HAP-1 (cell line): ENCODE measurements around the gene TRIML2.

ENCODE experiments used
- DNase-seq, 2 experiments: peaks; one replicate each; pipeline ENCODE4 v3.0.0-alpha.2; 2016 to 2020; ENCODE audit warnings: low spot score in 2 of 2
- H3K27me3 ChIP-seq: fragments of 250-450 bp; sonication (Bioruptor Pico); 2 replicates; pipeline ENCODE4 v1.5.1; 2020; ENCODE audit warnings: low read depth, mild to moderate bottlenecking, moderate library complexity
- H3K36me3 ChIP-seq: fragments of 250-450 bp; sonication (Bioruptor Pico); replicated peaks from 2 replicates; pipeline ENCODE4 v1.5.1; 2020; ENCODE audit warnings: mild to moderate bottlenecking
- H3K4me1 ChIP-seq: fragments of 250-450 bp; sonication (Bioruptor Pico); 2 replicates; pipeline ENCODE4 v1.5.1; 2020; ENCODE audit warnings: mild to moderate bottlenecking
- H3K4me3 ChIP-seq: fragments of 250-450 bp; sonication (Bioruptor Pico); 2 replicates; pipeline ENCODE4 v1.5.1; 2020; ENCODE audit warnings: mild to moderate bottlenecking, moderate library complexity
- H3K9me3 ChIP-seq: fragments of 250-450 bp; sonication (Bioruptor Pico); 2 replicates; pipeline ENCODE4 v1.5.1; 2020; ENCODE audit warnings: mild to moderate bottlenecking, moderate library complexity
- in situ Hi-C: fragments of 300-500 bp; cut with MboI; formaldehyde crosslinking; loops from 3 replicates; pipeline ENCODE4 v1.14.3; 2020; ENCODE audit warnings: low sequenced_read_pairs, inconsistent platforms, mixed read lengths

TRIML2 gene

DNA sequence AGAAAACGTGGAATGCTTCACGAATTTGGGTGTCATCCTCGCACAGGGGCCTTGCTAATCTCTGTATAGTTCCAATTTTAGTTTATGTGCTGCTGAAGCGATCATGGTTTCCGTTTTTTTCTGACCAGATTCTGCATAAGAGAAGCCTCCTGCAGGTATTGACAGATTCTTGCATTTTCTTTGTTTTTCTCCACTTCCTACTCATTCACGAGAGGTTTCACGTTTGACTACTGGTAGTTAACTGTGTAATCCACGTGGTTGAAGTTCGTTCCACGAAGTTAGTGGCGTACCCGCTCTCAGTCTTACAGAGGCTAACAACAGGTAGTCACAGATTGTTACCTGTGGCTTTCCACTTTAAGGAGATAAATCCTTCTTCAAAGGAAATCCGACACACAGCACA, 12.1 kb upstream of the TRIML2 start:
- in situ Hi-C loops: no loop called here
- no peaks in the 10 kb centered on the region for H3K36me3 ChIP-seq
- H3K4me3 ChIP-seq: no peak overlapping the region
- no peaks in the 10 kb centered on the region for H3K9me3 ChIP-seq
- no peak for DNase-seq
- no peaks in the 10 kb centered on the region for H3K27me3 ChIP-seq
- H3K4me1 ChIP-seq: peaks cover 11% of the 10 kb centered on the region

DNA sequence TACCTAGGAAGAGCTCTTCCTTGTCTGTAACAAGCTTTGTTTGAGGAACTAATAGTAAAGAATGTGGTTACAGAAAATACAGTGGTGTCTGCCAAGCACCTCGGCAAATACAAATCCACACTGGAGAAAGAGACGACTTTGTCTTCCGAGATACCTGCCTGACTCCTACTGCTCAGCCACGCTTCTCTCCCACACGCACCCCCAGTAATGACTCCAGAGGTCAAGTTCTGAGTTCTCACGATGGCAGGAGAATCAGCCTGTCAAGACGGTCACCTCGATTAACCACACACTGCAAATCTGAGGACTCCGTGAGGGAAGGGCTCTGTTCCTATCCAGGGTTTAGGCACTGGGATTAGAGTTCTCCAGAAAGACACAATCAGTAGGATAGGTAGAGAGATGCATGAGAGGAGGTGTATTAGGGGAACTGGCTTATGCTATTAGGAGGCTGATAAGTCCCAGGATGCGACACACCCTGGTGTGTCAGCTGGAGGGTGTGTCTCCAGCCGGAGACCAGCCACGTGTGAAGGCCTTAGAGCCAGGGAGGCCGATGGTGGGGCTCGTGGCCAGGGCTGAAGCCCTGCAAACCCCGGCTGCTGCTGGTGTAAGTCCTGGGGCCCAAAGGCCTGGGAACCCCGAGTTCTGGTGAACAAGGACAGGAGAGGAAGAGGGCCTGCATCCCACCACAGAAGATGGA, 8.4 kb upstream of the TRIML2 start:
- H3K36me3 ChIP-seq: no peaks in the 10 kb centered on the region
- H3K9me3 ChIP-seq: no peaks in the 10 kb centered on the region
- DNase-seq: no peak
- H3K4me3 ChIP-seq: no peak overlapping the region
- in situ Hi-C loops: no loop called here
- no peaks in the 10 kb centered on the region for H3K27me3 ChIP-seq
- peaks cover 15% of the 10 kb centered on the region for H3K4me1 ChIP-seq

DNA sequence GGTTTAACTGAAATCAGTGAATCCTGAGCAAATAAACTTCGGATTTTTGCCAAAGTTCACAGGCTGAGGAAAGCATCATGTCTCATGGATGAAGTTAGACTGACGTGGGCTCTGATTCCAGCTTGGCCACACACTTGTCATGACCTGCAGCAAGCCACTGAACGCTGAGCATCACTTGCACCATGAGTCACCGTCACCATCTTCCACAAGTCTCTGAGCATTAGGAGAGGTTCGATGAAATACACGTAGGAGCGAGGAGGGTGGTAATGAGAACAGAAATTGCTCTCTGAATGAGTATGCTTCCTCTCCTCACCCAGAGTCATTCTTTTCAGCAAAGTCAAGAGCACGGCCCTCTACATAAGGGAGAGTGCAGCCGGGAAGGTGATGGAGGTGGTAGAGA, 3.8 kb upstream of the TRIML2 start:
- peaks cover 37% of the 10 kb centered on the region for H3K4me1 ChIP-seq
- H3K4me3 ChIP-seq: no peak overlapping the region
- DNase-seq: no peak
- H3K27me3 ChIP-seq: no peaks in the 10 kb centered on the region
- in situ Hi-C loops: no loop called here
- H3K9me3 ChIP-seq: no peaks in the 10 kb centered on the region
- H3K36me3 ChIP-seq: no peaks in the 10 kb centered on the region

DNA sequence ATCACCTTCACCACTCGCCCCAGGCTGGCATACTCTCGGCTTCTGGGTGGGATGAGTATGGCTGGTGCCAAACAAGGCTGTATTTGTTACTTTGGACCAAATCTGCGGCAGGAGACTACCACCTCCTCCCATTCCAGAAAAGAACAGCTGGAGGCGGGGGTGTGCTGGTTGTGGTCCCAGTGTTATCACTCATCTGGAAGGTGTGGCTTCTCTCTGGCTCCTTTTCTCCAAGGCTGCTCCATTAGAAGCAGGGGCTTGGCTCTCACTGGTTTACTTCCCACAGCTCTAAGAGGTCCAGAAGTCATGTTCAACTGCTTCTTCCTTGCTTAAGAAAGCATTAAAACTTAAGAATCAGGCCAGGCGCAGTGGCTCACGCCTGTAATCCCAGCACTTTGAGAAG, 2.6 kb upstream of the TRIML2 start:
- Histone ChIP-seq H3K4me3 (no peak overlapping the region), H3K9me3 (no peaks in the 10 kb centered on the region), H3K4me1 (peaks cover 39% of the 10 kb centered on the region), H3K36me3 (peaks cover 3% of the 10 kb centered on the region), H3K27me3 (no peaks in the 10 kb centered on the region)
- DNase-seq: no peak
- in situ Hi-C loops: no loop called here

DNA sequence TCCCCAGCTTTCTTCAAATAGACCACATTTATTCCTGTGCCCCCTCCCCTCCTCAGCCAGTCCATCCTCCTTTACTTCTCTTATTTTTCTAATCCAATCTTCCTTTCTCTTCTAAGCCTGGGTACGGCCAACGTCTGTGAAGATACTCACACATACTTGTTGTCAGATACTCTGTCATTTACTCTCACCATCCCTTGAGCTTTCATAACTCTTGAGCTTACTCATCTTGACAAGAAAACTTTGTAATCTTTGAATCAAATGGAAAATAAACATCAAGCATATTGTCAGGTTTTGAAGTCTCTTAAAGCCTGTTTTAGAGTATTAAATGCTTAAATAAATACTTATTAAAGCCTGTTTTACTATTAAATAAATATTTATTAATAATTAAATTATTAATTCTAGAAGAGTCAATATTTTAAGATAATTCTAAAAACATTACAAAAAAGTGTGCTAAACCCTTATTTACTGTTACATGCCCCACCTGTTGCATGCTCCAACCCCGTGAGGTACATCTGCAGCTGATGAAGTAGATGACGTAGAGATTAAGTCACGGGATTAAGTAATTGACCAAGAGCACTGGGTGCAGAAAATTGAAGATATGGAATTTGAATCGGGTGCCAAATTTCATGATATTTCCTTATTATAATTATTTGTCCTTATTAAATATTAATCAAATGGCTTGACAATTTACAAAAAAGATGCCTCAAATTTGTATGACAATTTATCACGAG, 1.5 kb upstream of the TRIML2 start:
- Histone ChIP-seq H3K36me3 (peaks cover 3% of the 10 kb centered on the region), H3K4me3 (no peak overlapping the region), H3K27me3 (no peaks in the 10 kb centered on the region), H3K9me3 (no peaks in the 10 kb centered on the region), H3K4me1 (peaks cover 36% of the 10 kb centered on the region)
- no peak for DNase-seq
- in situ Hi-C loops: no loop called here

DNA sequence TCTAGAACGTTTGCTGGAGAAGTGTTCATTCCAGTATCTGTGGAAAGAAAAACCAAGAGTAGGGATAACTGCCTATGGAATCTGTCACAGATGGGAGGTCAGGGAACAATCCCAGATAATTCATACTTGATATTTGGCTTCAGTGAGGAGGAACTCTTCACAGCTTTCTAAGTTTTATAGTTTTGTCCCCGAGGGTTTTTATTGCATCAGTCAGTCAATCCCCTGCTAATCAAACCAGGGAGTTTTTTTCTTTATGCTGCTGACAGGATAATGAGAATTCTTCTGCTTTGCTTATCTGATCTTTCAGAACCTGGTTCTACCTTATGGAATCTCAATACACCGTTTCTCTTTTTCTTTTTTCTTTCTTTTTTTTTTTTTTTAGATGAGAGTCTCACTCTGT, 633 bp upstream of the TRIML2 start:
- no peaks in the 10 kb centered on the region; the same call in 1 of the 2 replicates for H3K9me3 ChIP-seq
- peaks cover 4% of the 10 kb centered on the region for H3K36me3 ChIP-seq
- DNase-seq: peak in 1 of 2 experiments; percentile 21
- peaks cover 36% of the 10 kb centered on the region for H3K4me1 ChIP-seq
- in situ Hi-C loops: no loop called here
- no peak overlapping the region for H3K4me3 ChIP-seq
- H3K27me3 ChIP-seq: no peaks in the 10 kb centered on the region

DNA sequence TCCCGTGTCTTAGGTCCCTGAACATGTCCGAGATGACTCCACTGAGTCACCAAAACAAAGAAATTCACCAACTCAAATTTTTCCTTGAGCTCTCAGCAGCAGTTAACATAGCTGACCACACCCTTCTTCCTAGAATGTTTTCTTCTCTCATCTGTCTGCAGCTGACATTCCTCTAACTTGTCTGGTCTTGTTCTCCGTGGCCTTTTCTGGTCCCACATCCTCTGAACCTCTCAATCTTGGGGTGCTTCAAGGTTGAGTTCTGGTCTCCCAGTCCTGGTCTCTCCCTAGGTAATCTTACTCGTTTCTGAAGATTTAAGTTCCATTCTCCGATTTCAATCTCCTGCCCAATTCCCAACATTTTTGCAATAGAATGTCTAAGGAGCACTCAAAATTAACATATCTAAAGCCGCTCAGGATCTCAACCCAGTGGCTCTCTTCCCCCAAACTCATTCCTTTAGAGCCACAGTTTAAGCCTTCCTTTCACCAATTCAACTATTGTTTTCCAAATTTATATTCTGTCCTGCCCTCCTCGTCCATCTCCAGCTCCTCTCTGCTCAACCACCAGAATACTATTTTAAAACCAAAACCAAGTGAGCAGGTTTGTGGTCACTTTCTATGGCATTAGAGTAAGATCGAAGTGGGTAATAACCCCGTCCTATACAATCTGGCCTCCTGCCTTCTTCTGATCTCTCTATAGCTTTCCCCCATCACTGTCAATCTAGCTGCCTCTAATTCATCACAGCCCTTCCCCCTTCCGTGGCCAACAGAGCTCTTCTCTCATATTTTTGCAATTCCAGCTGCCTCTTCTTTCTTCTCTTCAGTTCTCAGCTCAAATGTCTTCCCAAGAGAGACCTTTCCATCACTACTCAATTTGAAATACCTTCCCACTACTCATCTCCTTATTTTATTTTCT, 1.2 kb downstream of the TRIML2 start:
- no peaks in the 10 kb centered on the region for H3K27me3 ChIP-seq
- H3K4me1 ChIP-seq: peaks cover 36% of the 10 kb centered on the region
- in situ Hi-C loops: no loop called here
- H3K9me3 ChIP-seq: no peaks in the 10 kb centered on the region; the same call in 1 of the 2 replicates
- H3K36me3 ChIP-seq: peaks cover 12% of the 10 kb centered on the region
- DNase-seq: peak; percentile 64 to 97
- peak overlapping the region; percentile 16 for H3K4me3 ChIP-seq

DNA sequence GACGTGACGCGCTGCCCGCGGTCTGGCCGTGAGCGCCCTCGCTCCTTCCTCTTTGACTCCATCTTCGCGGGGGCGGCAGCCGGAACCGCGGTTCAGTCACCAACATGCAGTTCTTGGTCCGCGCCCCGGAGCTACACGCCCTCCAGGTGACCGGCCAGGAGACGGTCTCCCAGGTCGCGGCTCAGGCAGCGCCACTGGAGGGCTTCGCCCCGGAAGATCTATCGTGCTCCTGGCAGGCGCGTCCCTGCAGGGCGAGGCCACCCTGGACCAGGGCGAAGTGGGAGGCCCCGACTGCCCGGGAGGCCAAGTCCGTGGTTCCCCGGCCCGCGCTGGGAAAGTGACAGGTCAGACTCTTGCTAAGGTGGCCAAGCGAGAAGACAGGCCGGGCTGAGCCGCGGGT, 2.9 kb downstream of the TRIML2 start:
- in situ Hi-C loops: no loop called here
- H3K9me3 ChIP-seq: no peaks in the 10 kb centered on the region; the same call in 1 of the 2 replicates
- no peaks in the 10 kb centered on the region for H3K27me3 ChIP-seq
- peaks cover 12% of the 10 kb centered on the region for H3K36me3 ChIP-seq
- peaks cover 32% of the 10 kb centered on the region for H3K4me1 ChIP-seq
- no peak overlapping the region for H3K4me3 ChIP-seq
- DNase-seq: no peak

DNA sequence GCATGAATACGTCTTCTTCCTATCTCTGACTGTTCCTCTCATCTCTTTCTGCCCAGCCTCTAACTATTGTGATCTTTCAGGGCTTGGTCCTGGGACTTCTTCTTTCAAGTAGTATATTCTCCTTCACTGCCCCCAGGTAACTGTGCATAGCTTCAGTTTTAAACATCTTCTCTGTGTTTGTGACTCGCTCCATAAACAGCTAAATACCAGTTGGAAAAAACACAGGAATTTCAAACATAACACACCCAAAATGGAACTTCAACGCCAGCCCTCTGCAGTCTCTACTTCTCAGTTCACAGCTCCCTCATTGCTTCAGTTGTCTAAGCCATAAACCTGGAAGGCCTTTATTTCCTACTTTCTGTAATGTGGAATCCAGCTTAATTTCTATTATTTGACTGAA, 16.6 kb downstream of the TRIML2 start:
- H3K9me3 ChIP-seq: no peaks in the 10 kb centered on the region
- DNase-seq: no peak
- H3K4me3 ChIP-seq: no peak overlapping the region
- in situ Hi-C loops: no loop called here
- no peaks in the 10 kb centered on the region for H3K4me1 ChIP-seq
- no peaks in the 10 kb centered on the region for H3K27me3 ChIP-seq
- H3K36me3 ChIP-seq: no peaks in the 10 kb centered on the region

DNA sequence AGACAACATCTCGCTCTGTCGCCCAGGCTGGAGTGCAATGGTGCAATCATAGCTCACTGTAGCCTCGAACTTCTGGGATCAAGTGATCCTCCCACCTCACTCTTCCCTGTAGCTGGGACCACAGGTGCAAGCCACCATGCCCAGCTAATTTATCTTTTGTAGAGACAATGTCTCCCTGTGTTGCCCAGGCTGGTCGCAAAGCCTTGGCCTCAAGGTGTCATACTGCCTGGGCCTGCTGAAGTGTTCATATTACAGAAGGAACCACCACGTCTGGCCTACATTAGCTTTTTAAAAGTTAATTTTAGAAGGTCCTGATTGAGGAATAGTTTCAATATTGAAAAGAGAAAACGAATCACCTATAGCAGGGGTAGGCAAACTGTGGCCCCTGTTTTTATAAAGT, 22.5 kb downstream of the TRIML2 start:
- in situ Hi-C loops: no loop called here
- no peaks in the 10 kb centered on the region for H3K27me3 ChIP-seq
- no peaks in the 10 kb centered on the region for H3K4me1 ChIP-seq

DNA sequence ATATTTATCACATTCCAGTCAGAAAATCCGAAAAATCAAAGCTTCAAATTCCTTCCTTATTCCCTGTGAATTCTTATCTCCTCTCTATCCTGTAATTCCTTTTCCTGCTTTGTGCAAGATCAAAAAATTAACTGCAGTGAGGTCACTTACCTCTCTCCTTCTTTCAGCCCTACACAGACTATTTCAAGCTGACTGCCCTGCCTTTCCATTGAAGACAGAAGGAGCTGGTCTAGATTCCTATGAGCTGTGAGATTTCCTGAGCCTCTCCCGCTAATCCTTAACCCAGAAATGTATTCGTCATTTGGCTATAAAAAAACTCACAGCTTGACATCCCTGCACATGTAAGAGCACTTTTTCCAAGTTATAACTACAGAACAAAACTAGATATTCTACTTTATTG, 26.6 kb downstream of the TRIML2 start:
- H3K4me3 ChIP-seq: no peak overlapping the region
- no peaks in the 10 kb centered on the region for H3K36me3 ChIP-seq
- no peaks in the 10 kb centered on the region for H3K9me3 ChIP-seq
- H3K4me1 ChIP-seq: no peaks in the 10 kb centered on the region
- no peak for DNase-seq
- in situ Hi-C loops: no loop called here
- no peaks in the 10 kb centered on the region for H3K27me3 ChIP-seq

More for the DNA sequence above, 22.5 kb downstream of the TRIML2 start:
- H3K9me3 ChIP-seq: no peaks in the 10 kb centered on the region
- H3K36me3 ChIP-seq: no peaks in the 10 kb centered on the region
- no peak overlapping the region for H3K4me3 ChIP-seq
- DNase-seq: no peak

DNA sequence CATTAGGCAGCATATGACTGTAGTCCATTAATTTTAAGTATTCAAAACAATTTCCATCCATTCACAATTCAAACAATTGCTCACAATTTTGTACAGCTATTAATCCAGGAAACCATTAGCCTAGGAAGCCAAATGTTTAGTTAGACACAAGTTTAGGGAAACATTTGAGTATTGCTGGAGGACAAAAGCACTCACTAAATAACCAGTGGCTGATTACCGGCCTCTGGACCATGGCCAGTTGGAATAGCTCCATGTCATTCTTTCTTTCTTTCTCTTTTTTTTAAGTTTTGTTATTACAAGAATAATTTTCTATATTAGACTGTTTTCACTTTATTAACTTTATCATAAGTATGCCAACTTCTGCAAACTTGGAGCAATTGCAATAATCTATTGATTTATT, 31.3 kb downstream of the TRIML2 start:
- Histone ChIP-seq H3K4me3 (no peak overlapping the region), H3K36me3 (no peaks in the 10 kb centered on the region), H3K27me3 (no peaks in the 10 kb centered on the region), H3K9me3 (no peaks in the 10 kb centered on the region), H3K4me1 (no peaks in the 10 kb centered on the region)
- in situ Hi-C loops: no loop called here
- no peak for DNase-seq

DNA sequence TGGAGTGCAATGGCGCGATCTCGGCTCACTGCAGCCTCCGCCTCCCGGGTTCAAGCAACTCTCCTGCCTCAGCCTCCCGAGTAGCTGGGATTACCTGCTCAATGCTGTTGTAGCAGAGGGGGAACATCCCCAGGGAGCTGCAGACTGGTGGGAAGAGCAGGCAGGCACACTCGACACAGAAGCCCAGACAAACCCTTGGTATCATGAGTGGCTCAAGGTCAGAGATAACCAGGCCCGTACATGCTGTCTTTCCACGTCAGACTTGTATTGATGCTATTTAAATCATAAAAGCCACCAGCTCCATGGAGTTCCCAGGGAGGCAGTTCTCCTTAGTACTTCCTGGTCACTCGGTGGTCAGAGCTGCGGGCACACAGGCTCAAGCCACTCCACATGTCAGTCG, 33.2 kb downstream of the TRIML2 start:
- Histone ChIP-seq H3K4me3 (no peak overlapping the region), H3K9me3 (no peaks in the 10 kb centered on the region), H3K27me3 (no peaks in the 10 kb centered on the region), H3K4me1 (no peaks in the 10 kb centered on the region), H3K36me3 (no peaks in the 10 kb centered on the region)
- in situ Hi-C loops: no loop called here
- no peak for DNase-seq

DNA sequence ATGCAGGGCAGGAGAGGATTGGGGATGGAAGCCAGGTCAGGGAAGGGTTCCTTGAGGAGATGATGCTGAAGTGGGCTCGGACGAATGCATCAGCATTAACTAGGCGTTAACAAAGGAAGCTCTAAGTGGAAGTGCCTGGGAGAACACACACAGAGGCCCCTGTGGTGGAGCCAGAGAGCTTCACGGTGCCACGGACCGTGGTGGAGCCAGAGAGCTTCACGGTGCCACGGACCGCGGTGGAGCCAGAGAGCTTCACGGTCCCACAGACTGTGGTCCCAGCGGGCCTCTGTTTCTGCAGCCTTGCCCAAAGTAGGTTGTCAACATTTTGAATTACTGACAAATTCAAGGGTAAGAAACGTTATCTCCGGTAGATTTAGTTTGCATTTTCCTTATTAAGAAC, 48.3 kb downstream of the TRIML2 start:
- no peak for DNase-seq
- Histone ChIP-seq H3K27me3 (no peaks in the 10 kb centered on the region), H3K9me3 (no peaks in the 10 kb centered on the region), H3K4me3 (no peak overlapping the region), H3K4me1 (no peaks in the 10 kb centered on the region), H3K36me3 (no peaks in the 10 kb centered on the region)
- in situ Hi-C loops: no loop called here
